Neural cell (in vitro differentiated cells): ENCODE results near the gene SLC9A7. TPM values are rescaled to one million over a fixed set of nuclear protein-coding genes. Genes with fewer than 3 reads are reported as not detected.
A peak's percentile ranks its signal among the peaks of the same experiment; 100 is the strongest.

Source experiments
- H2AFZ ChIP-seq: fragments of 200-600, 300-800 bp; sonication (generic), shearing (Covaris generic); 2 replicates; pipeline ENCODE4 v1.6.0; 2014; ENCODE audit warnings: low read depth, mild to moderate bottlenecking, antibody characterized with exemption, low read length, moderate library complexity
- H3F3A ChIP-seq: fragments of 200-600 bp; shearing (Covaris generic); 2 replicates; pipeline ENCODE4 v1.6.1; 2016; ENCODE audit warnings: mild to moderate bottlenecking, moderate library complexity, mixed read lengths, antibody characterized with exemption, low read length; ENCODE audit not compliant: insufficient read depth, poor library complexity, severe bottlenecking
- H3K27ac ChIP-seq: fragments of 200-600, 300-800 bp; sonication (generic), shearing (Covaris generic); 2 replicates; pipeline ENCODE4 v1.5.1; 2014; ENCODE audit warnings: mild to moderate bottlenecking, low read length, moderate library complexity
- H3K27me3 ChIP-seq: fragments of 300-800, 200-600 bp; sonication (generic), shearing (Covaris generic); 2 replicates; pipeline ENCODE4 v1.6.0; 2014; ENCODE audit warnings: mild to moderate bottlenecking, low read depth, low read length, moderate library complexity; ENCODE audit not compliant: insufficient read depth
- H3K36me3 ChIP-seq: fragments of 300-800, 200-600 bp; sonication (generic), shearing (Covaris generic); 2 replicates; pipeline ENCODE4 v1.5.1; 2014; ENCODE audit warnings: mild to moderate bottlenecking, antibody characterized with exemption, low read length, moderate library complexity; ENCODE audit not compliant: insufficient read depth
- H3K4me2 ChIP-seq: fragments of 300-800, 200-600 bp; sonication (generic), shearing (Covaris generic); 2 replicates; pipeline ENCODE4 v1.6.0; 2014; ENCODE audit warnings: mild to moderate bottlenecking, low read length
- H3K4me3 ChIP-seq: fragments of 300-800, 200-600 bp; sonication (generic), shearing (Covaris generic); 2 replicates; pipeline ENCODE4 v1.5.1; 2014; ENCODE audit warnings: mild to moderate bottlenecking, low read length, moderate library complexity
- H3K79me2 ChIP-seq: fragments of 200-600 bp; shearing (Covaris generic); replicated peaks from 2 replicates; pipeline ENCODE4 v1.6.0; 2014; ENCODE audit warnings: mild to moderate bottlenecking, low read length, moderate library complexity; ENCODE audit not compliant: insufficient read depth
- H3K9ac ChIP-seq: fragments of 300-800, 200-600 bp; sonication (generic), shearing (Covaris generic); 2 replicates; pipeline ENCODE4 v1.6.1; 2016; ENCODE audit warnings: mild to moderate bottlenecking, low read length, mixed read lengths
- H3K9me2 ChIP-seq: fragments of 200-600 bp; shearing (Covaris generic); 2 replicates; pipeline ENCODE4 v1.6.1; 2016; ENCODE audit warnings: mild to moderate bottlenecking, low read length, mixed read lengths; ENCODE audit not compliant: insufficient read depth
- H3K9me3 ChIP-seq: fragments of 200-600, 300-800 bp; sonication (generic), shearing (Covaris generic); 2 replicates; pipeline ENCODE4 v1.6.1; 2016; ENCODE audit warnings: mild to moderate bottlenecking, mixed run types, low read length, moderate library complexity, mixed read lengths
- H4K20me1 ChIP-seq: fragments of 200-600 bp; shearing (Covaris generic); 2 replicates; pipeline ENCODE4 v1.6.1; 2016; ENCODE audit warnings: mild to moderate bottlenecking, mixed run types; ENCODE audit not compliant: insufficient read depth
- EP300 ChIP-seq: fragments of 450-650 bp; conservative IDR thresholded peaks from 2 replicates; pipeline ENCODE4 v1.6.1; 2014; ENCODE audit warnings: antibody characterized with exemption, mild to moderate bottlenecking, moderate library complexity; ENCODE audit not compliant: poor library complexity, severe bottlenecking
- EZH2 ChIP-seq: fragments of 200-600, 300-800 bp; shearing (Covaris generic), sonication (generic); IDR thresholded peaks from 2 replicates; pipeline ENCODE4 v1.6.1; 2014; ENCODE audit warnings: antibody characterized with exemption, low read length, borderline replicate concordance, mild to moderate bottlenecking; ENCODE audit not compliant: insufficient read depth, poor library complexity, severe bottlenecking
- MXI1 ChIP-seq: fragments of 450-650 bp; conservative IDR thresholded peaks from 2 replicates; pipeline ENCODE4 v1.6.1; 2014; ENCODE audit warnings: antibody characterized with exemption, mild to moderate bottlenecking; ENCODE audit not compliant: poor library complexity, severe bottlenecking
- POLR2AphosphoS5 ChIP-seq: IDR thresholded peaks from 2 replicates; pipeline ENCODE4 v1.6.1; 2012
- RAD21 ChIP-seq: fragments of 450-650 bp; conservative IDR thresholded peaks from 2 replicates; pipeline ENCODE4 v1.6.1; 2014; ENCODE audit warnings: antibody characterized with exemption, mild to moderate bottlenecking, moderate library complexity
- SMC3 ChIP-seq: fragments of 450-650 bp; conservative IDR thresholded peaks from 2 replicates; pipeline ENCODE4 v1.6.1; 2014; ENCODE audit warnings: antibody characterized with exemption, mild to moderate bottlenecking, moderate library complexity; ENCODE audit not compliant: poor library complexity
- TAF1 ChIP-seq: IDR thresholded peaks from 2 replicates; pipeline ENCODE4 v1.6.1; 2012; ENCODE audit warnings: low read depth
- polyA minus RNA-seq: library from RNA; depleted of rRNA, polyadenylated mRNA; stranded (reverse); fragments of >200 nt; gene quantifications from 2 replicates; pipeline ENCODE4 v1.2.3, GENCODE V29; 2014
- polyA plus RNA-seq: library from polyadenylated mRNA; depleted of rRNA; stranded (reverse); fragments of >200 nt; gene quantifications from 2 replicates; pipeline ENCODE4 v1.2.3, GENCODE V29; 2014
- TF ChIP-seq, protein P1 (sequence below): fragments of 450-650 bp; IDR thresholded peaks from 2 replicates; pipeline ENCODE4 v1.5.1; 2014; ENCODE audit warnings: antibody characterized with exemption, mild to moderate bottlenecking, moderate library complexity; ENCODE audit not compliant: poor library complexity, severe bottlenecking
- TF ChIP-seq, protein P2 (sequence below): IDR thresholded peaks from 2 replicates; pipeline ENCODE4 v1.6.1; 2012; ENCODE audit warnings: borderline replicate concordance

Gene SLC9A7
- polyA plus RNA-seq (11.6 and 12.1 TPM in 2 replicates), polyA minus RNA-seq (27.8 and 32.8 TPM in 2 replicates)

DNA sequence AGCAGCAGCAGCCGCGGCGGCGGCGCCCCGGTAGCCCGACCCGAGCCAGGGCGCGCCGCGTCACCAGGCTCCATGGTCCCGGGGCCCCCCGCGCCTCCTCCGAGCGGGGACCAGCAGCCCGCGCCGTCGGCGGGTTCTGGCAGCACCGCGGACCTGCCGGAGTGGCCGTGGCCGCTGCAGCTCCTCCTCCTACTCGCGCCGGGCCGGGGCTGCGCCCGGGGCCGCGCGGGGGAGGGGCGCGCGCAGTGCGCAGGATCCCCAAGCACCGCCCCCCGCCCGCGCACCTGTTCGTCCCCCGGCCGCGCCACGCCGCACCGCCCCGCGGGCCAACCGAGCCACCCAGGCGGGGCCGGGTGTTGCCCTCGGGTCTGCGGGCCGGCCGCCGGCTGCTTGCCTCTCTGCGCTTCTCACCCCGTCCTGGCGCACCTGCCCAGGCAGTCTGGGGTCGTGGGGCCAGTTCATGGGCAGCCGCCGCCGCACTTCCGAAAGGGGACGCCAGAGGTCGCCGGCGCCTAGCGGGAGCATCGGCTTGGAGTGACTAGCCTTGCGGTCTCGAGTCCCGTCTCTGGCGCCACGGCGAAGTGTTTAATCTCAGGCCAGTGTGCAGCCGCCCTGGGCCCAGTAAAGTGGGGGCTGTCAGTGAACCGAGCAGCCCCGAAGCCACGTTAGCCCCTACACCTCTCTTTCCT, at the start of gene SLC9A7:
Gene SLC9A7 (minus strand): TSS at position 163 of the 689 bp plus-strand sequence. CDS start 89 bp downstream, at position 74.
- Histone ChIP-seq H3K9me3 (no peaks in the 10 kb centered on the region), H3K4me3 (peak within 1 kb of the TSS; percentile 80), H3K4me2 (peak within 1 kb of the TSS; percentile 44), H3K79me2 (no peaks in the 10 kb centered on the region), H3K36me3 (no peaks in the 10 kb centered on the region), H3K9me2 (no peaks in the 10 kb centered on the region), H2AFZ (no peak within 1 kb of the TSS), H3K27ac (no peak within 1 kb of the TSS), H3K27me3 (no peaks in the 10 kb centered on the region), H3F3A (no peaks in the 10 kb centered on the region), H3K9ac (peak within 1 kb of the TSS; percentile 65), H4K20me1 (no peaks in the 10 kb centered on the region)
- TF ChIP-seq EZH2 (no peak), TAF1 (no peak), POLR2AphosphoS5 (no peak), SMC3 (peak; percentile 91), EP300 (no peak), MXI1 (peak; percentile 48), RAD21 (peak; percentile 86)
- TF ChIP-seq, protein P1, sequence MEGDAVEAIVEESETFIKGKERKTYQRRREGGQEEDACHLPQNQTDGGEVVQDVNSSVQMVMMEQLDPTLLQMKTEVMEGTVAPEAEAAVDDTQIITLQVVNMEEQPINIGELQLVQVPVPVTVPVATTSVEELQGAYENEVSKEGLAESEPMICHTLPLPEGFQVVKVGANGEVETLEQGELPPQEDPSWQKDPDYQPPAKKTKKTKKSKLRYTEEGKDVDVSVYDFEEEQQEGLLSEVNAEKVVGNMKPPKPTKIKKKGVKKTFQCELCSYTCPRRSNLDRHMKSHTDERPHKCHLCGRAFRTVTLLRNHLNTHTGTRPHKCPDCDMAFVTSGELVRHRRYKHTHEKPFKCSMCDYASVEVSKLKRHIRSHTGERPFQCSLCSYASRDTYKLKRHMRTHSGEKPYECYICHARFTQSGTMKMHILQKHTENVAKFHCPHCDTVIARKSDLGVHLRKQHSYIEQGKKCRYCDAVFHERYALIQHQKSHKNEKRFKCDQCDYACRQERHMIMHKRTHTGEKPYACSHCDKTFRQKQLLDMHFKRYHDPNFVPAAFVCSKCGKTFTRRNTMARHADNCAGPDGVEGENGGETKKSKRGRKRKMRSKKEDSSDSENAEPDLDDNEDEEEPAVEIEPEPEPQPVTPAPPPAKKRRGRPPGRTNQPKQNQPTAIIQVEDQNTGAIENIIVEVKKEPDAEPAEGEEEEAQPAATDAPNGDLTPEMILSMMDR = peak; percentile 93
- TF ChIP-seq, protein P2, sequence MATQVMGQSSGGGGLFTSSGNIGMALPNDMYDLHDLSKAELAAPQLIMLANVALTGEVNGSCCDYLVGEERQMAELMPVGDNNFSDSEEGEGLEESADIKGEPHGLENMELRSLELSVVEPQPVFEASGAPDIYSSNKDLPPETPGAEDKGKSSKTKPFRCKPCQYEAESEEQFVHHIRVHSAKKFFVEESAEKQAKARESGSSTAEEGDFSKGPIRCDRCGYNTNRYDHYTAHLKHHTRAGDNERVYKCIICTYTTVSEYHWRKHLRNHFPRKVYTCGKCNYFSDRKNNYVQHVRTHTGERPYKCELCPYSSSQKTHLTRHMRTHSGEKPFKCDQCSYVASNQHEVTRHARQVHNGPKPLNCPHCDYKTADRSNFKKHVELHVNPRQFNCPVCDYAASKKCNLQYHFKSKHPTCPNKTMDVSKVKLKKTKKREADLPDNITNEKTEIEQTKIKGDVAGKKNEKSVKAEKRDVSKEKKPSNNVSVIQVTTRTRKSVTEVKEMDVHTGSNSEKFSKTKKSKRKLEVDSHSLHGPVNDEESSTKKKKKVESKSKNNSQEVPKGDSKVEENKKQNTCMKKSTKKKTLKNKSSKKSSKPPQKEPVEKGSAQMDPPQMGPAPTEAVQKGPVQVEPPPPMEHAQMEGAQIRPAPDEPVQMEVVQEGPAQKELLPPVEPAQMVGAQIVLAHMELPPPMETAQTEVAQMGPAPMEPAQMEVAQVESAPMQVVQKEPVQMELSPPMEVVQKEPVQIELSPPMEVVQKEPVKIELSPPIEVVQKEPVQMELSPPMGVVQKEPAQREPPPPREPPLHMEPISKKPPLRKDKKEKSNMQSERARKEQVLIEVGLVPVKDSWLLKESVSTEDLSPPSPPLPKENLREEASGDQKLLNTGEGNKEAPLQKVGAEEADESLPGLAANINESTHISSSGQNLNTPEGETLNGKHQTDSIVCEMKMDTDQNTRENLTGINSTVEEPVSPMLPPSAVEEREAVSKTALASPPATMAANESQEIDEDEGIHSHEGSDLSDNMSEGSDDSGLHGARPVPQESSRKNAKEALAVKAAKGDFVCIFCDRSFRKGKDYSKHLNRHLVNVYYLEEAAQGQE = no peak

DNA sequence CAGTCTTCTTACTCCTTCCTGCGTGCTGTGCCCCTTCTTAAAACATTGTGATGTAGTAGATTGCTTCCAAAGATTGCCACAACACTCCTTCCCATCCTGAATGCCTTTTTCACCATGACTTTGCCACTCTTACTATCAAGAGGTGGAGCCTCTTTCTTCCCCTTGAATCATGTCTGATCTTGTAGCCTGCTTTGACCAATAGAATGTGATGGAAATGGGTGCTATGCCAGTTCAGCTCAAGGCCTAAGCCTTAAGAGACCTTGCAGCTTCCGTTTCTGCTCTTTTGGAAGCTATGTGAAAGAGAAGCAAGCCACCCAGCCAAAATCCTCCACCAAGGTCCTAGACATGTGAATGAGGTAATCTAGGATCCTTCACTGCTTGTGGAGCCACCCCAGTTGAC, 46.4 kb upstream of the SLC9A7 start:
- H3K27ac ChIP-seq = no peak overlapping the region
- H3K27me3 ChIP-seq = no peaks in the 10 kb centered on the region
- no peak overlapping the region for H3K9ac ChIP-seq
- H3K4me2 ChIP-seq = no peak overlapping the region
- H3K4me3 ChIP-seq = no peak overlapping the region
- no peaks in the 10 kb centered on the region for H3F3A ChIP-seq
- no peak overlapping the region for H2AFZ ChIP-seq
- TF ChIP-seq TAF1 = no peak
- no peak for TF ChIP-seq EZH2
- TF ChIP-seq RAD21 = no peak
- TF ChIP-seq, protein P2 = no peak
- TF ChIP-seq MXI1 = no peak
- TF ChIP-seq EP300 = no peak
- TF ChIP-seq SMC3 = no peak
- no peak for TF ChIP-seq POLR2AphosphoS5
- TF ChIP-seq, protein P1 = no peak
- H3K79me2 ChIP-seq = no peaks in the 10 kb centered on the region
- no peaks in the 10 kb centered on the region for H3K9me3 ChIP-seq
- H3K9me2 ChIP-seq = no peaks in the 10 kb centered on the region
- no peaks in the 10 kb centered on the region for H3K36me3 ChIP-seq
- H4K20me1 ChIP-seq = no peaks in the 10 kb centered on the region
